Ovary (tissue), 9 donors: ENCODE measurements around the gene KLC3. TPM values are rescaled to one million over a fixed set of nuclear protein-coding genes. Genes with fewer than 3 reads are reported as not detected.

Experiments
- DNase-seq, 5 donors: peaks; one replicate each; pipeline ENCODE4 v3.0.0-alpha.2; 2019 to 2020
- H3K27ac ChIP-seq, 2 donors: fragments of 200-600 bp; one replicate each; pipeline versions ENCODE4 v1.5.1 to v1.8.0; 2019 to 2022
- H3K27me3 ChIP-seq: fragments of 200-600 bp; one replicate; pipeline ENCODE4 v1.8.0; 2022
- H3K36me3 ChIP-seq: fragments of 200-600 bp; sonication (generic); one replicate; pipeline ENCODE4 v1.5.1; 2019
- H3K4me1 ChIP-seq: one replicate; pipeline ENCODE4 v1.8.1; 2013; ENCODE audit warnings: mild to moderate bottlenecking, moderate library complexity; ENCODE audit not compliant: insufficient read depth
- H3K4me3 ChIP-seq: fragments of 200-600 bp; sonication (generic); one replicate; pipeline ENCODE4 v1.5.1; 2017
- H3K9me3 ChIP-seq, 2 donors: fragments of 200-600 bp in 1 of 2; sonication (generic) in 1 of 2; one replicate each; pipeline versions ENCODE4 v1.5.1 to v1.8.1; 2013 to 2019; ENCODE audit warnings: mild to moderate bottlenecking in 1 of 2, moderate library complexity in 1 of 2
- EP300 ChIP-seq: sonication (generic); formaldehyde crosslinking; IDR thresholded peaks from one replicate; pipeline ENCODE4 v1.6.1; 2017; ENCODE audit warnings: antibody characterized with exemption
- POLR2A ChIP-seq: fragments of 450-650 bp; IDR thresholded peaks from one replicate; pipeline ENCODE4 v1.6.1; 2017; ENCODE audit warnings: antibody characterized with exemption, mild to moderate bottlenecking, moderate library complexity
- WGBS, 3 donors: extraction: QIAGEN DNeasy Blood & Tissue Kit in 1 of 3; methylation state at CpG; one replicate each; pipeline versions ENCODE4 v1.1.5 to v1.1.7; 2013 to 2017; 5-methylcytosine and 5-hydroxymethylcytosine counted together
- intact Hi-C, 4 donors: fragments of 100-400 bp; cut with DNase I; formaldehyde crosslinking; loops; one replicate each; pipeline versions ENCODE4 v1.11.0 to v1.15.1; 2022 to 2023
- polyA plus RNA-seq, 2 donors: library from polyadenylated mRNA; stranded (reverse); fragments of 200-250 nt in 1 of 2; fragments of 350-450 nt in 1 of 2; fragmentation: Illumina TruSeq in 1 of 2; extraction: RNeasy Lipid Tissue Mini Kit (QIAGEN cat#74804) in 1 of 2; gene quantifications; one replicate each; pipeline ENCODE4 v1.2.3, GENCODE V29; 2013 to 2014
- total RNA-seq, 7 donors: library from RNA; depleted of rRNA in 2 of 7; stranded (reverse); fragments of >200 nt in 2 of 7; fragmentation: NEBNext Ultra II Directional in 3 of 7; extraction: Animal tissue kit (Norgen Biotek cat#: 25700) in 3 of 7; gene quantifications; one replicate each; pipeline versions ENCODE4 v1.1.0 to v1.2.4, GENCODE V29; 2016 to 2023
- TF ChIP-seq, protein P1 (sequence below), 3 donors: fragments of 450-650 bp in 2 of 3; fragments of 200-600 bp in 1 of 3; IDR thresholded peaks; one replicate each; pipeline versions ENCODE4 v1.5.1 to v1.8.0; 2016 to 2022; ENCODE audit warnings: antibody characterized with exemption in 3 of 3, mild to moderate bottlenecking in 1 of 3
- donor health status: DM: no; HTN: no; CAD: no; lungs with moderate emphysema.
- donor health status: DM: no; HTN: no; CAD: no.
- donor health status: Bipolar disorder and iron deficiency.
- donor health status: DM: yes; HTN: yes; CAD: no.
- donor health status: DM: no; HTN: no; CAD: no.
- donor health status: DM: yes; HTN: yes; CAD: no.

The KLC3 gene
- total and polyA plus RNA-seq, 9 donors: 0.30 to 7.1 (median 0.36) TPM; not detected in 5

DNA sequence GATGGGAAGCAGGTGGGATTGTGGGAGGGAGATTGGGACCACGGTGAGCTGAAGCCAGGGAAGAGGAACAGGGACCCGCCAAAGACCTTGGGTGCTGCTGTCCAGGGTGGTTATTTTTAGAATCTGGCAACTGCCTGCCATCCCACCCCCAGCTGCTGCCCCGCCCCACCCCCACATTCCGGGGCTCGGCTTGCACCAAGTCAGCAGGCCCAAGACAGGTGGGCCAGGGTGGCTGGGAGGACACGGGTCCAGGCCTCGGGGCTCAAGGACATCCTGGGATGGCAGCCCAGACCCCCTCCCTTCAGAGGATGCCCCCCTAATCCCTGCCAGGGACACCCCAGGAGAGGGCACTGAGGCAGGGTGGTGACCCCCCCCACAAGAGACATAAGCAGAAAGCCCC, 18.7 kb upstream of the KLC3 start:
- Histone ChIP-seq H3K36me3 (no peaks in the 10 kb centered on the region), H3K27ac (no peak overlapping the region), H3K4me3 (no peak overlapping the region), H3K4me1 (peaks cover 1% of the 10 kb centered on the region), H3K27me3 (no peaks in the 10 kb centered on the region), H3K9me3 (no peaks in the 10 kb centered on the region)
- no peak for DNase-seq
- intact Hi-C loops: loop anchor here in 1 of 4 donors (5.0 kb wide), 1 partner anchor 50 kb away; no protein-coding TSS in a partner anchor
- no peak for TF ChIP-seq POLR2A
- 14 to 41% (median 14%) methylated on average over 7 of the region's 7 CpGs for WGBS, 3 donors

DNA sequence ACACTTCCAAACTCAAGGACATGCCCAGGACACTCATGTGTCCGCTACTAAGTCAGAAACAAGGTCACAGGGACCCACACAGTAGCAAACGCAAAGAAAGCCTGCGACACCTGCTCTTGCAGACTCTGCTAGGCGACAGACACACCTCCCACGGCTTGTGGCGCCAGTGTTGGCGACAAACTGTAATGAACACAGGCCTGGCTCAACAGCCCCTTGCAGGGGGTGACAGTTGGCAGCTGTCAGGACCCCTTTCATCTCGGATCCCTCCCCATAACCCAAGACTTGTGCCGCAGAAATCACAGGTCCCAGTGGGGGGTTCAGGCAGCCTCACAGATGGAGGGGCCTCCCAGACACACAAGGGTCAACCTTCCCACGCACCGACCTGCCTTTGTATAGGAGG, 18.2 kb upstream of the KLC3 start:
- H3K27me3 ChIP-seq: no peaks in the 10 kb centered on the region
- DNase-seq: no peak
- no peaks in the 10 kb centered on the region for H3K9me3 ChIP-seq
- H3K4me3 ChIP-seq: no peak overlapping the region
- TF ChIP-seq EP300 (no peak), POLR2A (no peak)
- TF ChIP-seq, protein P1, sequence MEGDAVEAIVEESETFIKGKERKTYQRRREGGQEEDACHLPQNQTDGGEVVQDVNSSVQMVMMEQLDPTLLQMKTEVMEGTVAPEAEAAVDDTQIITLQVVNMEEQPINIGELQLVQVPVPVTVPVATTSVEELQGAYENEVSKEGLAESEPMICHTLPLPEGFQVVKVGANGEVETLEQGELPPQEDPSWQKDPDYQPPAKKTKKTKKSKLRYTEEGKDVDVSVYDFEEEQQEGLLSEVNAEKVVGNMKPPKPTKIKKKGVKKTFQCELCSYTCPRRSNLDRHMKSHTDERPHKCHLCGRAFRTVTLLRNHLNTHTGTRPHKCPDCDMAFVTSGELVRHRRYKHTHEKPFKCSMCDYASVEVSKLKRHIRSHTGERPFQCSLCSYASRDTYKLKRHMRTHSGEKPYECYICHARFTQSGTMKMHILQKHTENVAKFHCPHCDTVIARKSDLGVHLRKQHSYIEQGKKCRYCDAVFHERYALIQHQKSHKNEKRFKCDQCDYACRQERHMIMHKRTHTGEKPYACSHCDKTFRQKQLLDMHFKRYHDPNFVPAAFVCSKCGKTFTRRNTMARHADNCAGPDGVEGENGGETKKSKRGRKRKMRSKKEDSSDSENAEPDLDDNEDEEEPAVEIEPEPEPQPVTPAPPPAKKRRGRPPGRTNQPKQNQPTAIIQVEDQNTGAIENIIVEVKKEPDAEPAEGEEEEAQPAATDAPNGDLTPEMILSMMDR (IDR thresholded peaks at IDR 0.05): no peak
- no peaks in the 10 kb centered on the region for H3K36me3 ChIP-seq
- 45 to 71% (median 58%) methylated on average over 8 to 11 of the region's 11 CpGs for WGBS, 3 donors
- intact Hi-C loops: loop anchor here in 1 of 4 donors (5.0 kb wide), 1 partner anchor 50 kb away; no protein-coding TSS in a partner anchor
- H3K27ac ChIP-seq: no peak overlapping the region
- H3K4me1 ChIP-seq: peaks cover 1% of the 10 kb centered on the region

GRCh38 chr19:45322744-45323281, 17.7 kb upstream of the KLC3 start, which contains the start of gene CKM:
Gene CKM, minus strand, starts transcription at chr19:45322875. Its CDS starts 3,162 bp downstream, at chr19:45319713.
- Histone ChIP-seq H3K36me3 (no peaks in the 10 kb centered on the region), H3K4me3 (no peak within 1 kb of the TSS), H3K9me3 (no peaks in the 10 kb centered on the region), H3K4me1 (peaks cover 1% of the 10 kb centered on the region), H3K27ac (no peak within 1 kb of the TSS), H3K27me3 (no peaks in the 10 kb centered on the region)
- intact Hi-C loops: loop anchor here in 1 of 4 donors (5.0 kb wide), 1 partner anchor 51 kb away; no protein-coding TSS in a partner anchor
- TF ChIP-seq EP300 (no peak), POLR2A (no peak)
- TF ChIP-seq, protein P1 (IDR thresholded peaks at IDR 0.05): no peak
- no peak for DNase-seq
- WGBS, 3 donors: 45 to 60% (median 47%) methylated on average over 11 to 15 of the region's 15 CpGs

- Histone ChIP-seq H3K9me3 (no peaks in the 10 kb centered on the region), H3K4me3 (no peak overlapping the region), H3K27ac (no peak overlapping the region)
These were observed 16.9 kb upstream of the KLC3 start for GRCh38 chr19:45323671-45324081.

More at GRCh38 chr19:45323671-45324081, 16.9 kb upstream of the KLC3 start:
- Histone ChIP-seq H3K27me3 (no peaks in the 10 kb centered on the region), H3K36me3 (no peaks in the 10 kb centered on the region), H3K4me1 (peaks cover 1% of the 10 kb centered on the region)
- WGBS, 3 donors: 3% methylated on average over 23 to 30 of the region's 30 CpGs
- TF ChIP-seq POLR2A: no peak
- TF ChIP-seq, protein P1 (IDR thresholded peaks at IDR 0.05): no peak
- TF ChIP-seq EP300: no peak
- intact Hi-C loops: loop anchor here in 1 of 4 donors (5.0 kb wide), 1 partner anchor 51 kb away; no protein-coding TSS in a partner anchor
- no peak for DNase-seq
